Activated T-cell treated with anti-CD3 and anti-CD28 coated beads, Interleukin-2, amount 50 U/mL, for 48 hours (primary cell): ENCODE results near the gene CPNE5.

Source experiments
- DNase-seq, 2 experiments: peaks; one replicate each; pipeline ENCODE4 v3.0.0-alpha.2; 2020

Gene CPNE5

DNA sequence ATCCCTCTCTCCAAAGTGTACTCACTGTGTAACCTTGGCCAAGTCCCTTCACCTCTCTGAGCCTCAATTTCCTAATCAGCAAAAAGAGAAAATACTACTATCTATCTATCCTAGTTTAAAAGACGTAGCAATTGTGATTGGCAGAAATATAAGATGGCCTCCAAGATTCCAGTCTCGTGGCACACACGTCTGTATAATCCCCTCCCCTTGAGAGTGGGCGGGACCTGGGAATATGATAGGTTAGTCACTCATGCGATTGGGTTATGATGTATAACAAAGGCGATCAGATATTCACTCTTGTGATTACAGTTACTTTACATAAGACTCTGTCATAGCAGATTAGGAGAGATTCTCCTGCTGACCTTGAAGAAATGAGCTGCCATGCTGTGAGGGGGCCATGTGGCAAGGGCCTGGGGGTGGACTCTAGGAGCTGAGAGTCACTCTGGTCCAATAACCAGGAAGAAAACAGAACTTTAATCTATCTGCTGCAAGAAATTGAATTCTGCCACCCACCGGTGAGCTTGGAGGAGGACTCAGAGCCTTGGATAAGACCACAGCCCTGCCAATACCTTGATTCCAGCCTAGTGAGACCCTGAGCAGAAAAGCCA is 6.0 kb downstream of the CPNE5 start:
- no peak for DNase-seq

DNA sequence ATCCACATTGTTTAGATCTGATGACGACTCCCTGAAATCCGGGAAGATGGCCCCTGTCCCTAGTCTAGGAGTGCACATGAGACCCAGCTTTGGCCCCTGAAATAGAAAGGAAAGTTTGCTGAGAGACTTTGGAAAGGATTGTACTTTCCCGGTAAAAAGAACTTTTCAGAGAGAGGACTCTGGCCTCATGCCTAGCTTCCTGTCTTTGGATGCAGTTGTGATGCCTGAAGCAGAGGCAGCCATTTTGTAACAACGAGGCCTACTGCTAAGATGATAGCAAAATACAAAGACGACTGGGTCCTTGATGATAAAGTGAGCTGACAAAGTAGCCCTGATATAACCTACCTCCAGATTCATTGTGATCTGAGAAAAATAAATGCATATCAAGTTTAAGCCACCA is 6.9 kb downstream of the CPNE5 start:
- DNase-seq = no peak

DNA sequence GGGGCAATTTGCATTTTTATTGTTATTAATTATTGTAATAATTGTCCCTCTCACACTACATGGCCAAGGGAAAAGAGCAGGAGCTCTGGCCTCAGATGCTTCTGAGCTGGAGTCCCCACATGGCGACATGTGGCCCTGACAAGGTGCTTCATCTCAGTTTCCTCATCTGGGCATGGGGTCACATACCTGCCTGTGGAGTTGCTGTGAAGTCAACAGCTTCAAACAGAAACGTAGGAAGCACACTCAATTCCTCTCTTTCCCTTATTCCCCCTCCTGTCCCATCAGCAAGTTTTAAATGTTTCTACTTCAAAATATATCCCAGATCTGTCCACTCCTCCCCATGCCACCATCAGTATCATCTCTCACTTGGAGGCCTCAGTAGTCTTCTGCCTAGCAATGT is 8.7 kb downstream of the CPNE5 start:
- DNase-seq = no peak

DNA sequence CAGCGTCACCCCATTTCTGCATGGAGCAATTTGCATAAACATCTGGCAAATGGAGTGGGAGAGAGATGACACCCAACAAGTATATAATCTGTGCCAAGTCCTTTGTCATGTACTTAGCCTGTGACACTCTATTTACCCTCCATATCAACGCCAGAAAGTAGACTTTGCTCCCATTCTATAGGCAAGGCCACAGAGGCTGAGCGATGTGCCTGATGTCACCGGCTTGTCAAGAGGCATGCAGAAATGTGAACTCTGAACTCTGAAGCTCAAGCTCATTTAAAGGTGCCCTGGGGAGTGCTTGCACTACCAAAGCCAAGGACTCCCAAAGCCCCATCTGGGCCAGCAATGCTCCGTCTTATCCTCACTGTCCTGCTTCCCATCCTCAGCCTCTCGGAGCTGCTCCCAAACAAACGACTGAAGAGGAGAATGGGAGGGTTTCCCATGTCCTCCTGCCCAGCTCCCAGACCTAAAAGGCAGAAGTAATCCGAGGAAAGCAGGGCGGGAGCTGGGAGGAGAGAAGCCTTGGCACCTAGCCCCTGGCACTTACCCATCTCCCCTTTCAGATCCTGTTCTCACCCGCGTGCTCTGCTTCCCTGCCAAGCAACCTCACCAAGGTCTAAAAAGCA is 9.2 kb downstream of the CPNE5 start:
- DNase-seq = no peak

DNA sequence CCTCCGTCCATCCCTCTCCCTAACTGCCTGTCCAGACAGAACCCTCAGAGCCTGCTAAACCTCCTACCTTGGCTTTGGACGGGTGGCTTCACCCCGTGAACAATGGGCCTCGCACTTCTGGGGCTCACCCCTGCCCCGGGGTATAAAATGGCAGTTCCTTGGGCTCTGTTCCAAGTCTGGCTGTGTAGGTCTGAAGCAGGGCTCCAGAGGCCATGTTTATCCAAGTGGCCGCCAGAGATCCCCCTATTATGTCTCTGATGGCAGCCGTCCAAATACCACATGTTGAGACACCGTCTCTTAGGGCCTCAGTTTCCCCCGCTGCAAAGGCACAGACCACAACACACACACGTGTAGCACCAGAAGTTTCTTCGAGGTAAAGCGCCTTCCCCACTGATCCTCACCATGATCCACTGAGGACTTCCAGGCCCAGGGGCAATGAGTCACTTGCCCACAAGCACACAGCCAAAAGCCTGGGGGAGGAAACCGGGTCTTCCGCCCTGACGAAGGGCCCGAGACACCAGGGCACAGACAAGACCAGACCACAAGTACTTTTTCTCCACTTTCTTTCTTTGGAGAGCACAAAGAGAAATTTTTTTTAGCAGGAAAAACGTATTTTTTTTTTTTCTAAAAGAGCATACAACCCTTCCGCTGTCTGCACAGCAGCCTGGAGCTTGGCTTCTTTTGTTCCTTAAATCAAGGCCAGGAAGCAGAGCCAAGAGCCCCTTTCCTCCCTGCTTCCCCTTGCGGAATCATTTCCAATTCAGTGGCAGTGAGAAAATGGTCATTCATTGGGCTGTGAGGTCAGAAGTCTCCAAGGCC is 11.8 kb downstream of the CPNE5 start:
- DNase-seq = peak; percentile 38 to 55

DNA sequence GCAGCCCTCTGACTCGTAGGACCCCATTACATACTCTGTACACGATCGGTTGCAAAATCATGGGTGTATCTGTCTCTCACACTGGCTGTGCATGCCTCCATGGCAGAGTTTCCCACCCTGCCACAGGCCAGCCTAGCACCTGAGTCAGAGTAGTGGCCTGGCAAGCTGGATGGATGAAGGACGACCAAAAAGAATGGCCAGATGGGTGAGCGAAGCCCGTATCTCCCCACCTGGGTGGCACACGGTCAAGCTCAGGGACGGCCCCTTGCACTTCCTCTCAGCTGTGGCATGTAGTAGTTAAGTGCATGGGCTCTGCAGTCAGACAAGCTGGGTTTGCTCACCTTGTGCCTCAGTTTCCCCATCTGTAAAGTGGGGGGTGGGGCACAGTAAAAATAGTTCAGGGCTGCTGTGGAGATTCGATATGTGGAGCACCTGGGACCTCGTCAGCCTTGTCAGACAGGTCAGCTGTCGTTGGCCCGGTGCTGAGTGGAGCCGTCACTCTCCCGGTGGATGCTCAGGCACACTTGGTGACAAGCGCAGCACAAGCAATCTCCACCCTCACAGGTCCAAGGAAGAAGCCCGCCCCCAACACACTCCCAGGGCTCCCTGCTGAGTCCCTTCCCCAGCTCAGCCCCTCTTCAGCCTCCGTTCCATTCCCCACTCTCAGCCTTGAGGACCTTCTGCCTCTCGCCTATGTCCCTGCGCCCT is 12.6 kb downstream of the CPNE5 start:
- no peak for DNase-seq

DNA sequence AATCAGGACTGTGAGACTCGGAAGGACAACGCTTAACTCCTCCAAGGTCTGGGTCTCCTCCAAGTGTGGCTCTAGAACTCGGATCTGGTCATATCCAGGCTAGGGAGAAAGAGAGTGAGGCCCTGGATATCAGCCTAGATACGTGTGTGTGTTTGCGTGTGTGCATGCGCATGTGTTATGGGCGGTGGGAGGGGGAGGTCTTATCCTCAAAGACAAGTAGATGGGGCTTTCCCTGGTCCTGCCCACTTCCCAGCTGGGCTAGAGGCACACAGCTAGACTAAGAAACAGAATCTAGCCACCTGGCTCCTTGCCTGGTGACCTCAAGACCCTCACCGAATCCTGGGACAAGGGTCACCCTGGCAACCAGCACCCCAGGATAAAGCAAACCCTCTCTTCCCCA is 13.2 kb downstream of the CPNE5 start:
- DNase-seq = no peak

DNA sequence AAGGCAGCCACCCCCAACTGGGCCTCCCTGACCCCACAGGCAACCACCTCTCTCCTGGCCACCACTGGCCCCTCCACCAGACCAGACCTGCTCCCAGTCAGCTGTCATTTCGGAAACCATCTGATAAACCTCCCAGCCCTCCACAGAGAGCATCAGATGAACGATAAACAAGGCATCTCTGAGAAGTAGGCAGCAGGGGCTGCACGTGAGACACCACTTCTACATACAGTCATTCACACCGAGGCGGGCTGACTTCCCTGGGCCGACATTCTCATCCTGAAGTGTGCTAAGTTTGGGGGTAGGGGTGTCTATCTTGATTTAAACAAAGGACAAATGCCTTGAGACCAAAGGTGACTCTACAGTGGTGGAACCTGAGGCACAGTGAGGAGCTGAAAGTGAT is 13.8 kb downstream of the CPNE5 start:
- no peak for DNase-seq

DNA sequence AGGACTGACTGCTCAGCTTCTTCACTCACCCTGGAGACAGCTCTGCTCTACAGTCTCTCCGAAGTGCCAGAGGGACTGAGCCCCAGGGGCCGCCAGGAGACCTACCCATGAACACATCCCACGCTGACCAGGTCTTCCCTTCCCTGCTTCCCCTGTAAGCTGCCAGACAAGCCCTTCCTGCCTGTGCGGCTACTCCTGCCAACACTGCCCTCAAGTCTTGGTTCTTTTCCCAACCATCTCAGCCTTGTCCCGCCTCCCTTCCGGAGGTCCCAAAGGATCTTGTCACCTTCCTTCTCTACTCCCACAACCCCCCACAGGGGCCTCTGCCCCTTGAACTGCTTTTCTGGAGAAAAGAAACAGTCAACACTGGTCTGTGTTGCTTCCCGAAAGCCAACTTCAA is 15.0 kb downstream of the CPNE5 start:
- no peak for DNase-seq

DNA sequence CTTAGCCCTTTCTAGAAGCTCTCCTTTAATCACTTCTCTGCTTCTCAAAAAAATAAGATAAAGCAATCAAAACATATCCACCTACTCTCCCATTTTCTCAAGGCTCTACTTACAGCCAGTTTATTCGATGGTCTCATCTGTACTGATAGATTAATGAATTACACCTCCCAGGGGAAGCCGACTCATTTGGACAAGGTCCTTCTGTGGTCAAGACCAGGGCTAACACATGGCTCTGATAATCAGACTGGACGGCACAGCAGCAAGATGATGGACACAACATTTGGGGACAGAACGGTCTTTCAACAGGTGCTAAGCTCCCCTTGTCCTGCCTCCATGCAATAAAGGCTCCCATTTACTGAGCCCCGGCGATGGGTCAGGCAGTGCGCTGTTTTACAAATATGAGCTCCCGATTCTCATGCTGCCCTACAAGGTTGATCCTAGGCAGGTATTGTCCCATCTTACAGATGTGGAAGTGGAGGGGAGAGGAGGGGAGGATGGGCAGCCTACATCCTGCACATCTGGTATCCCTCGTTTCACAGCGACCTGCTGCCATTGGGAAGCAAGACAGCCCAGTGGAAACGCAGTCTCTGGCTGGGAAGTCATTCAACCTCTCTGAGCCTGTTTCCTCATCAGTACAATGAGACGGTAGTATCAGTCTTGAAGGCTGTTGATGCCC is 15.7 kb downstream of the CPNE5 start:
- no peak for DNase-seq

DNA sequence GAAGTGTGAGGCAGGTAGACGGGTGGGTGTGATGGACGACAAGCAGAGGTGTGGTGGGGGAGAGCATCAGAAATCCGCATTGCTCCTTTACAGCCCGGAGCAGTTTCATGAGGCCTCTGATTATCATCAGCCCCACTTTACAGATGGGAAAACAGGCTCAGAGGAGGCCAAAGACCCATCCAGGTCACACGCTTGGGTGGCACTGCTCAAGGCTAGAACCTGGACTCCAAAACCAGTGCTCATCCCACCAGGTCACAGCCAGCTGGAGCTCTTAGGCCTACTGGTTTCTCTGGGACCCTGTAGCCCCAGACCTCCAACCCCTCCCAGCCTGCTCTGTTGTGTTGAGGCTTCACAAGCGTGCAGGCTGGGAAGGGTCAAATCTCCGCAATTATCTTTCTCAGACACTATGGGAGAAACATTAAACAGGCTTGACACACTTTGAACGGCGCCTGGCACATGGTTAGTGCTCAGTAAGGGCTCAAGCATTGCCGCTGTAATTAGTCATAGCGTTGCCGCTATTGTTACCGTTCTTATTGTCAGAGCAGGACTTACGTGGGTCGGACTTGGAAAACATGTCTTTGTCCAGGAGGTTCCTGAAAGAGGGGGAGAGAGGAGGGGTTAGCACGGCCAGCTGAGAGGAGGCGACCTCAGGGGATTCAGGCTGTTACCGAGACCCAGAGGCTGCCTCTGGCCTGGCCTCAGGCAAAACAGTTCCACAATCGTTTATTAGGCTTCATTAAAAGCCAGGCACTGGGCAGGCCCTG is 16.6 kb downstream of the CPNE5 start:
- no peak for DNase-seq

DNA sequence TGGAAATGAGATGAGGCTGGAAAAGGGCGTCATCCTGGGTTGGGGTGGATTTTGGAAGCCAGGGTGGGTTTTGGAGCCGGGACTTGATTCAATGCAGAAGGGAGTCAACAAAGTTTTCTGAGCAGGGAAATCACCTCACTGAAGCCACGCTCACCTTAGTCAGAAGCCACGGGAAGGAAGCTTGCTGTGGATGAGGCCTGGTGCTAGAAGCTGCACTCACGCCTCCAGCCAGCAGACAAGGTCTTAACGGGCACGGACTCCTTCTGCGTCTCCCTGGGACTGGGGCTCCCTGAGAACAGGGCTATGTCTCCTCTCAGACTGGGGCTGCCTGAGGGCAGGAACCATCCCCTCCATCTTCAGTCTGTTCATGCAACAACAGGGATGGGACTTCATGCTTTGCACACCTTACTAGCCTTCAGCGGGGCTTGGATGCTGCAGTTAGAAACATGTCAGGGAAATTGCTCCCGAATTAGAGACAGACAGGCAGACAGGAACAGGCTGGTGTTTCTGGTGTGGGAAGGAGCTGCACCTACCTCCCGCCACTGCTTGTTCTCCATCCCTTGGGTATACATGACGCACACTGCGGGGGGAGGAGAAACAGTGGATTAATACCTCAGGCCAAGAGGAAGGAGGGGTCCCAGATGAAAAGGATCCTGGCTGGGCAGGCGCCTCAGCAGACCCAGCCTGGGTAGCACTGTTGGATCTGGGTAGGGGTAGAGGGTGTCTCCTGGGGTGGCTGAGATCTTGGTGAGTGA is 17.5 kb downstream of the CPNE5 start:
- no peak for DNase-seq

DNA sequence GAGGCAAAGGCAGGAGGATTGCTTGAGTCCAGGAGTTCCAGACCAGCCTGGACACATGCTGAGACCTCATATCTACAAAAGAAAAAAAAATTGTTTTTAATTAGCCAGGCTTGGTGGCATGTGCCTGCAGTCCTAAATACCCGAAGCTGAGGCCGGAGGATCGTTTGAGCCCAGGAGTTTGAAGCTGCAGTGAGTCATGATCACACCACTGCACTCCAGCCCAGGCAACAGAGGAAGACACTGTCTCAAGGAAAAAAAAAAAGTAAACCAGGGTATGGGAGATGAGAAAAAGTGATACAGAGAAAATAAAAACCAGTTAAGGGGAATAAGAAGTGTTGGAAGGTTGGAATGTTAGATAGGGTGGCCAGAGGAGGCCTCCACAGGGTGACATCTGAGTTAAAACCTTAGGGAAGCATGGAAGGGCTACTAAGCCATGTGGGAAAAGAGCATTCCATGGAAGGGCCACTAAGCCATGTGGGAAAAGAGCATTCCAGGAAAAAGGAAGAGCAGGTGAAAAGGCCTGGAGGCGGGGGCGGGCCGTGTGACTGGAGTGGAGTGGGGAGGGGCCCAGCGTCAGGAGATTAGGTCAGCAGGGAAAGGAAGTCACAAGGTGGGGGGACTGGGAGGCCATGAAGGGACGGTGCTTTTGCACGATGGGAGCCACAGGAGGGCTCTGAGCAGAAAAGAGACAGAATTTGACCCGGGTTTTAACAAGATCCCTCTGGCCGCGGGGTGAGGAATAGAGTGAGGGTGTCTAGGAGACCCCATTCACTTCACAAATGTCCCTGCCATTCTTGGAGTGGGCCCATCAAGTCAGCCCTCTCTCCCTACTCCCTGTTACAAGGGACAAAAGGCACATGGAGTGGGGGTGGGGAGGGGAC is 18.3 kb downstream of the CPNE5 start:
- DNase-seq = no peak

DNA sequence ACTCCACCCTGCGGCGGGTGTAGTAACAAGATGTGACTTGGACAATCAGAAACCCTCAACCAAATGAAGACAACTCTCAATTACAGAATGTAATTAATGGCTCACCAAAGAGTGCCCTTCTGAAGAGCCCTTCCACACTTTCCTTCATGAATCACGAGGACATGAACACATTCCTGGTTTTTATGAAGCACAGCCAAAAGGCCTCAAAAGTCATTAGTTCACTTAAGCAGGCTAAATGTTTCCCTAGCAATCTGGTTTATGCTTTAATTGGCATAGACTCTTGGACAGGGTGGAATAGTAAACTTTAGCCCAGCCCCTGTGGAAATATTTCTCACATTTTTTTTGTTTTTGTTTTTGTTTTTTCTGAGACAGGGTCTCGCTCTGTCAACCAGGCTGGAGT is 20.5 kb downstream of the CPNE5 start:
- no peak for DNase-seq

DNA sequence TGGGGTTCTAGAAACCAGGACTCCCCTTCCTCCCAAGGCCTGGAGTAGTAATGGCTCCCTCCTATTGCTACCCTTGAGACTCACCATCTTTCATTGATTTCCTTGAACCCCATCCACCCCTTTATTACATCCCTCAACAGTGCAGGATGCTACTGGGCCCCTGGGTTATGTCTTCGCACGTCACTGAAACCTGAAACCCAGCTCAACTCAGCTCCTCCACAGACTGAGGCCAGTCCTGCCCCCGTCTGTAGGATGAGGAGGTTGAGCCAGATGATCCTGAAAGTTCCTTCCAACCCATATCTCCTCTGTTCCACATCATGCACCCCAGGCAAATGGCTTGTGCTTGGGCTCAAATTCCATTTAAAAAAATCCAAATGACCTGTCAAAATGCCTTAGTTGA is 21.4 kb downstream of the CPNE5 start:
- no peak for DNase-seq

DNA sequence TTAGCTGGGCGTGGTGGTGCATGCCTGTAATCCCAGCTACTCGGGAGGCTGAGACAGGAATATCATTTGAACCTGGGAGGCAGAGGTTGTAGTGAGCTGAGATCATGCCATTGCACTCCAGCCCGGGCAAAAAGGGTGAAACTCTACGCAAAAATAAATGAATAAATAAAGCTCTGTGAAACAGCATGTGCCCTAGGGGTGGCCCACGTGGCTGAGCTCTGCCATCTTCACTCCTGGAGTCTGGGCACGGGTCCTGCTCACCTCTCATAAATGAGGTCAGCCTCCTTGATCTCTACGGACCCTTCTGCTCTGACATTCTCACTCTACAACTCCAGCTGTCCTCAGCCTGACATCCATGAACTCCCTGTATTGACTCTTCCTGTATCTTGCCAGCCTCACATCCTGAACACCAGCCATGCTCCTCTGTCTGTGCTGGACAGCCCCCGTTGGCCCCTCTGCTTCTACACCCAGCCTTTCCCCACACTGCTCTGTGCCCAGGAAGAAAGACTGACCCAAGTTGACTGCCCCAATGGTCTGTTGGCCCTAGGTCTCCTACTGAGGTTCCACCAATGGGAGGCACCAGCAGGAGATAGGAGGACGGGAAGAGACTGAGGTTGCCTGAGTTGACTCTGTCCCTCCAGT is 21.9 kb downstream of the CPNE5 start:
- no peak for DNase-seq

DNA sequence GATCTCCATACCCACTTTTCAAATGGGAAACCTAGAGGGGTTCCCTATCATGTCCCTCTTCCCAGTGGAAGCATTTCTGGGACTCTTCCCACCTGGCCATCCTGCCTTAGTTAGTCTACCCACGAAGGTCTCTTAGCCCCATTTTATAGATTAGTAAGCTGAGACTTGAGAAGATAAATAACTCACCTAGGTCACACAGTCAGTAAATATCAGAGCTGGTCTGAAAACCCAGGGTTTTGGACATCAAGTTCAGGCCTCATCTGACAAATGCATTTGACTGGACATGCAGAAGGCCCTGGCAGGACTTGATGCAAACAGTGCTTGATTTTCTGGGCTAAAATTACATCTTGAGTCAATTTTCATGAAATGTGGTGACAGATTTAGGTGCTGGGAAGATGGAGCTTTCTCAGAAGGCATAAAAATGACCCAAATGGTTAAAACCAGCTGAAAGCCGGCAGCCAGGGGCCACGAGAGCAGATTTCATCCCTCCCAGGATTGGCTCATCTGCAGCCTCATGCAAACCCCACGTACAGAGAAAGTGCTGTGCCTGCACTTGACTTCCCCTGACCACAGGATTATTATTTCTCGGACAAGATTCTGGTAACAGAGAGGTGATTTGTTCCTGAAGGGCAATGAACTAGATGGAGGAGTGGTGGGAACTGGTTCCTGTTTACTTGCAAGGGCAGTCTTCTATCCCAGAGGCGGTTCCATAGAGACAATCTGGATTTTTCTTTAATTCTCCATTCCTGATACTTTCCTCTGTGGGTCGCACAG is 23.1 kb downstream of the CPNE5 start:
- no peak for DNase-seq

DNA sequence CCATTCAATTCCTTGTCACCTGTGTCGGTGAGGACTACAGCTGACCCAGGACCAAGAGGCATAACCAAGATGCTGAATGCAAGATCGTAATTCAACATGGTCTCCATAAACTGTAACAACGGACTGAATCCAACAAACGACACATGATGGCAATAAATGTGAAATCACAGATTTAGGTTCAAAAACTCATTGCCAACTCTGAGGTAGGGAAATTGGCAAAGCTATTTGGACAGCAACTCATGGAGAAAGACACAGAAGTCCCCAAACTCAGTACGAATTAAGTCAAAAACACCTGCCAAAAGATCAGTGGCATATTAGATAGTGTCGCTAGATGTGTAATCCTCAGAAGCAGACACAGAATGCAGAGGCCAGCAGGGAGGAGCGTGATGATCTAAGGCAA is 25.0 kb downstream of the CPNE5 start:
- no peak for DNase-seq

DNA sequence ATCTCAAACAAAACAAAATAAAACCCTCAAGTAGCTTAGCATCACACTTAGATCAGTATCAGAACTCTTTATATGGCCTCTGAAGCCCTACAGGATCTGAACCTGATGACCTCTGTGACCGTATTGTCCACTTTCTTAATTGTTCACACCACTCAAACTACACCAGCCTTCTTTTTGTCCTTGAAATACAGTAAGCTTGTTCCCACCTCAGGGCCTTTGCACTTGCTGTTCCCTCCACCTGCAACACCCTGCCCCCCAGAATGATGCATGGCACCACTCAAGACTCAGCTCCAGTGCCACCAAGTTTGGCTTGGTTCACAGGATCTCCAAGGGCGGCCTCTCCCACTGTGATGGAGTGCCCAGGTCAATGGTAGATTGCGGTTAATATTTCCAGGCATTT is 25.7 kb downstream of the CPNE5 start:
- no peak for DNase-seq
